HepG2 (cell line): ENCODE measurements around the gene PAPPA. TPM values are rescaled to one million over a fixed set of nuclear protein-coding genes. Genes with fewer than 3 reads are reported as not detected.

Experiments
- ATAC-seq: fragments of 200-7000 bp; cut with Tn5 transposase; 3 replicates; pipeline ENCODE4 v1.9.1; 2020; ENCODE audit warnings: mild to moderate bottlenecking, moderate library complexity
- BruUV-seq: library from RNA; stranded (reverse); fragments of 400-500 nt; replicated peaks from 2 replicates; lab custom pipeline; 2021; lab: Mats Ljungman, UMichigan
- CTCF ChIA-PET: fragments of 300-600 bp; formaldehyde crosslinking; extraction: SDS; loops from one replicate; lab custom pipeline; 2021; ENCODE audit warnings: low total read pairs, inconsistent platforms, low intra/inter-chr PET ratio; lab: Yijun Ruan, JAX
- POLR2A ChIA-PET: fragments of 350-600 bp; sonication (Branson Sonifier 250); formaldehyde crosslinking; loops from one replicate; lab custom pipeline; 2020; ENCODE audit warnings: antibody characterized with exemption, inconsistent platforms; lab: Yijun Ruan, JAX
- DNase-seq: peaks from one replicate; pipeline ENCODE4 v3.0.0-alpha.2; 2015; ENCODE audit warnings: low spot score
- FAIRE-seq: peaks from 3 replicates; lab custom pipeline; 2011; peaks lifted over from hg19 to GRCh38; lab: Jason Lieb, UNC
- H2AFZ ChIP-seq: one replicate; pipeline ENCODE4 v1.6.1; 2011; ENCODE audit warnings: low read length, inconsistent platforms
- H3K27ac ChIP-seq: fragments of 300-600 bp; 3 replicates; pipeline ENCODE4 v1.8.0; 2011; ENCODE audit warnings: mixed run types, mild to moderate bottlenecking, mixed read lengths, low read length, inconsistent platforms; ENCODE audit not compliant: insufficient read depth; ENCODE audit errors: extremely low read length
- H3K27me3 ChIP-seq, 2 experiments: fragments of 200-600 bp in 1 of 2; 2 replicates in 1 of 2; 3 replicates in 1 of 2; pipeline versions ENCODE4 v1.6.0 to v1.8.0; 2011; ENCODE audit warnings: low read length in 2 of 2, mild to moderate bottlenecking in 2 of 2, moderate library complexity in 2 of 2, inconsistent platforms in 1 of 2; ENCODE audit not compliant: insufficient read depth in 2 of 2, control insufficient read depth in 1 of 2
- H3K36me3 ChIP-seq, 2 experiments: fragments of 200-600 bp in 1 of 2; replicated peaks in 1 of 2; 2 replicates in 1 of 2; 3 replicates in 1 of 2; pipeline versions ENCODE4 v1.5.1 to v1.8.0; 2011; ENCODE audit warnings: low read length in 2 of 2, inconsistent platforms in 1 of 2; ENCODE audit not compliant: insufficient read depth in 2 of 2, control insufficient read depth in 1 of 2
- H3K4me1 ChIP-seq: 2 replicates; pipeline ENCODE4 v1.5.1; 2012; ENCODE audit warnings: low read length, inconsistent platforms; ENCODE audit not compliant: insufficient read depth
- H3K4me2 ChIP-seq: 2 replicates; pipeline ENCODE4 v1.6.0; 2011; ENCODE audit warnings: low read depth, low read length, inconsistent platforms
- H3K4me3 ChIP-seq, 3 experiments: fragments of 200-600 bp in 1 of 3; sonication (generic), shearing (Covaris generic) in 1 of 3; replicated peaks in 1 of 3; 2 replicates each; pipeline ENCODE4 v1.5.1; 2011 to 2016; ENCODE audit warnings: low read length in 3 of 3, inconsistent platforms in 2 of 3, low read depth in 2 of 3, mild to moderate bottlenecking in 2 of 3, control low read depth in 1 of 3, mixed read lengths in 1 of 3; ENCODE audit not compliant: insufficient read depth in 1 of 3
- H3K79me2 ChIP-seq: one replicate; pipeline ENCODE4 v1.6.1; 2011; ENCODE audit warnings: low read length, inconsistent platforms; ENCODE audit not compliant: insufficient read depth
- H3K9ac ChIP-seq: 2 replicates; pipeline ENCODE4 v1.6.0; 2011; ENCODE audit warnings: mild to moderate bottlenecking, low read depth, low read length, inconsistent platforms; ENCODE audit not compliant: insufficient read depth
- H3K9me3 ChIP-seq: 2 replicates; pipeline ENCODE4 v1.5.1; 2012; ENCODE audit warnings: mild to moderate bottlenecking, low read length
- H4K20me1 ChIP-seq: 2 replicates; pipeline ENCODE4 v1.6.0; 2011; ENCODE audit warnings: inconsistent platforms, mild to moderate bottlenecking, low read length, moderate library complexity; ENCODE audit not compliant: insufficient read depth
- MAF1 ChIP-seq: sonication (generic); formaldehyde crosslinking; IDR thresholded peaks from 2 replicates; pipeline ENCODE4 v1.5.0; 2020; ENCODE audit warnings: missing genetic modification reagents, borderline replicate concordance
- MAZ ChIP-seq, 2 experiments: sonication (generic) in 1 of 2; formaldehyde crosslinking in 1 of 2; IDR thresholded peaks; 2 replicates each; pipeline versions ENCODE4 v1.5.0 to v1.6.1; 2012 to 2020; ENCODE audit warnings: low read depth in 2 of 2, mild to moderate bottlenecking in 2 of 2, borderline replicate concordance in 1 of 2, improper control_type of control experiment in 1 of 2, low read length in 1 of 2, missing genetic modification reagents in 1 of 2, moderate library complexity in 1 of 2
- RXRA ChIP-seq: sonication (generic); formaldehyde crosslinking; IDR thresholded peaks from 2 replicates; pipeline ENCODE4 v1.5.1; 2020; ENCODE audit warnings: missing genetic modification reagents
- SMARCC2 ChIP-seq: fragments of 450-650 bp; IDR thresholded peaks from 2 replicates; pipeline ENCODE4 v1.6.1; 2017; ENCODE audit warnings: antibody characterized with exemption, mild to moderate bottlenecking
- SRY ChIP-seq: sonication (generic); formaldehyde crosslinking; IDR thresholded peaks from 2 replicates; pipeline ENCODE4 v1.8.0; 2022; ENCODE audit warnings: mild to moderate bottlenecking, missing genetic modification reagents
- ZNF737 ChIP-seq: sonication (generic); formaldehyde crosslinking; IDR thresholded peaks from 2 replicates; pipeline ENCODE4 v1.5.0; 2020; ENCODE audit warnings: missing genetic modification reagents, mild to moderate bottlenecking, borderline replicate concordance
- ZNF780A ChIP-seq: sonication (generic); formaldehyde crosslinking; IDR thresholded peaks from 2 replicates; pipeline ENCODE4 v1.8.0; 2022; ENCODE audit warnings: mild to moderate bottlenecking, missing genetic modification reagents, moderate library complexity
- WGBS: methylation state at CpG from one replicate; pipeline ENCODE4 v1.1.6; 2017; ENCODE audit warnings: low lambda C conversion rate; 5-methylcytosine and 5-hydroxymethylcytosine counted together
- in situ Hi-C: cut with HindIII; loops from 2 replicates; pipeline ENCODE4 v1.10.0; 2017; ENCODE audit warnings: low pct_unique_long_range_greater_than_20kb; ENCODE audit not compliant: extremely low pct_ligation_motif_present
- intact Hi-C: fragments of 100-400 bp; cut with micrococcal nuclease; formaldehyde crosslinking; loops from one replicate; pipeline ENCODE4 v1.10.0; 2022; ENCODE audit not compliant: unreplicated experiment
- polyA plus RNA-seq, 8 experiments: library from polyadenylated mRNA; depleted of rRNA in 3 of 8; stranded (reverse) in 7 of 8; unstranded in 1 of 8; fragments of >200 nt; fragmentation: Illumina TruSeq in 4 of 8; extraction: Trizol in 4 of 8; gene quantifications; 2 replicates each; pipeline versions ENCODE4 v1.2.1 to v1.2.3, GENCODE V29; 2011 to 2016; ENCODE audit warnings: low read depth in 4 of 8, missing spikeins in 1 of 8, mixed read lengths in 1 of 8; ENCODE audit not compliant: insufficient read depth in 1 of 8
- total RNA-seq, 5 experiments: library from RNA; depleted of rRNA; stranded (reverse); fragments of >200 nt; fragmentation: Illumina TruSeq; extraction: Trizol; gene quantifications; 2 replicates each; pipeline ENCODE4 v1.2.3, GENCODE V29; 2016; ENCODE audit warnings: low read depth in 1 of 5
- TF ChIP-seq, protein P1 (sequence below): IDR thresholded peaks from 2 replicates; pipeline ENCODE4 v1.6.1; 2018; ENCODE audit warnings: missing genetic modification reagents
- TF ChIP-seq, protein P2 (sequence below): sonication (generic); formaldehyde crosslinking; IDR thresholded peaks from 2 replicates; pipeline ENCODE4 v1.4.0; 2020; ENCODE audit warnings: missing genetic modification reagents; ENCODE audit errors: not compliant biosample characterization
- TF ChIP-seq, protein P3 (sequence below): IDR thresholded peaks from 2 replicates; pipeline ENCODE4 v1.6.1; 2016
- TF ChIP-seq, protein P4 (sequence below): IDR thresholded peaks from 2 replicates; pipeline ENCODE4 v1.6.1; 2018; ENCODE audit warnings: missing genetic modification reagents, mild to moderate bottlenecking, missing compliant biosample characterization

The PAPPA gene
- total and polyA plus RNA-seq, 2 of the 13 experiments (the other 11 are each of a cell fraction or from before 2014, with no cell fraction given) = 0.09 to 0.11 TPM

DNA sequence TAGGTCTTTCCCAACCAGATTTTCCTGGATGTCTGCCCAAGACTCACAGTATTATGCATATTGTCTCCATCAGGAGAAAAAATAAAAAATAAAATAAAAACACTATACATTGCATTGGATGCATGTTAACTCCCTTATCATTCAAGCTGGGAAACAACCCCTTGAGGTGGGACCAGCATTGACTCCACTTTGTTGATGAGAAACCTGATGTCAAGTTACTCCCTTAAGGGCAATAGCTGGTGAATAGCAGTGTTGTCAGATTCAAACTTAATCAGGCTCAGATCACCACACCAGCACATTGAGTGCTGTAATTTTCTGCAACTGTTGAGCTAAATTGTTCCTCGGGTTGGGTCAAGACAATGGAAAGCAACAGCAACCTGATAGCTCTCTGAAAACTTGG is 269.6 kb downstream of the PAPPA start (continued):
- TF ChIP-seq, protein P1, sequence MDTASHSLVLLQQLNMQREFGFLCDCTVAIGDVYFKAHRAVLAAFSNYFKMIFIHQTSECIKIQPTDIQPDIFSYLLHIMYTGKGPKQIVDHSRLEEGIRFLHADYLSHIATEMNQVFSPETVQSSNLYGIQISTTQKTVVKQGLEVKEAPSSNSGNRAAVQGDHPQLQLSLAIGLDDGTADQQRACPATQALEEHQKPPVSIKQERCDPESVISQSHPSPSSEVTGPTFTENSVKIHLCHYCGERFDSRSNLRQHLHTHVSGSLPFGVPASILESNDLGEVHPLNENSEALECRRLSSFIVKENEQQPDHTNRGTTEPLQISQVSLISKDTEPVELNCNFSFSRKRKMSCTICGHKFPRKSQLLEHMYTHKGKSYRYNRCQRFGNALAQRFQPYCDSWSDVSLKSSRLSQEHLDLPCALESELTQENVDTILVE = no peak

DNA sequence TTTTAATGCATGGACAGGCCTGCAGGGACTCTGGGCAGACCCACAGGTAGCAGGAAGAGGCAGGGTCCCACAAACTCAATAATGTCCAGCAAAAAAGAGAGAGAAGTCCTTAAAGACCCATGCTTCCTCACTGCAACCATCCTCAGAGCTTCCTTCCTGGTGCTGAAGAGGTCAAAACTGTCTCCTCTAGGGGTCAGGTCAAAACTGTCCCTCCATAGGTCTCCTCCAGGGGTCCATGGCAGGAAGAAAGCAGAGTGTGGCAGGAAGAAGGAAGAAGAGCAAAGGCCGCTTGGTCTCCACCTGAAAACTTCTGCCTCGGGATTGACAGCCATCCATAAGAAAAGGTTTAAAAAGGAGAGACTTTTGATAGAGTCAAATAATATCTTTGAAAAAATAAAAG is 271.7 kb downstream of the PAPPA start:
- intact Hi-C loops (no loop called here), in situ Hi-C loops (no loop called here)
- no peak for DNase-seq
- Histone ChIP-seq H3K27ac (no peak overlapping the region), H3K9ac (no peak overlapping the region), H3K4me1 (peaks cover 2% of the 10 kb centered on the region), H2AFZ (no peak overlapping the region), H3K79me2 (no peaks in the 10 kb centered on the region), H3K4me3 (no peak overlapping the region), H3K27me3 (no peaks in the 10 kb centered on the region)
- no peak for ATAC-seq
- 95% methylated on average over 2 of the region's 2 CpGs for whole genome bisulfite sequencing
- no TSS peak for BruUV-seq
- no peak for FAIRE-seq
- POLR2A ChIA-PET = no interaction called here
- TF ChIP-seq, protein P2, sequence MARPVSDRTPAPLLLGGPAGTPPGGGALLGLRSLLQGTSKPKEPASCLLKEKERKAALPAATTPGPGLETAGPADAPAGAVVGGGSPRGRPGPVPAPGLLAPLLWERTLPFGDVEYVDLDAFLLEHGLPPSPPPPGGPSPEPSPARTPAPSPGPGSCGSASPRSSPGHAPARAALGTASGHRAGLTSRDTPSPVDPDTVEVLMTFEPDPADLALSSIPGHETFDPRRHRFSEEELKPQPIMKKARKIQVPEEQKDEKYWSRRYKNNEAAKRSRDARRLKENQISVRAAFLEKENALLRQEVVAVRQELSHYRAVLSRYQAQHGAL (CRISPR knock-in tag) = no peak
- no peak for TF ChIP-seq SMARCC2
- no peak for TF ChIP-seq RXRA (CRISPR knock-in tag)
- no peak for TF ChIP-seq ZNF780A (CRISPR knock-in tag)
- TF ChIP-seq, protein P3, sequence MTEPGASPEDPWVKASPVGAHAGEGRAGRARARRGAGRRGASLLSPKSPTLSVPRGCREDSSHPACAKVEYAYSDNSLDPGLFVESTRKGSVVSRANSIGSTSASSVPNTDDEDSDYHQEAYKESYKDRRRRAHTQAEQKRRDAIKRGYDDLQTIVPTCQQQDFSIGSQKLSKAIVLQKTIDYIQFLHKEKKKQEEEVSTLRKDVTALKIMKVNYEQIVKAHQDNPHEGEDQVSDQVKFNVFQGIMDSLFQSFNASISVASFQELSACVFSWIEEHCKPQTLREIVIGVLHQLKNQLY = no peak
- TF ChIP-seq ZNF737 = no peak
- no peak for TF ChIP-seq MAF1 (CRISPR knock-in tag)
- TF ChIP-seq, protein P4, sequence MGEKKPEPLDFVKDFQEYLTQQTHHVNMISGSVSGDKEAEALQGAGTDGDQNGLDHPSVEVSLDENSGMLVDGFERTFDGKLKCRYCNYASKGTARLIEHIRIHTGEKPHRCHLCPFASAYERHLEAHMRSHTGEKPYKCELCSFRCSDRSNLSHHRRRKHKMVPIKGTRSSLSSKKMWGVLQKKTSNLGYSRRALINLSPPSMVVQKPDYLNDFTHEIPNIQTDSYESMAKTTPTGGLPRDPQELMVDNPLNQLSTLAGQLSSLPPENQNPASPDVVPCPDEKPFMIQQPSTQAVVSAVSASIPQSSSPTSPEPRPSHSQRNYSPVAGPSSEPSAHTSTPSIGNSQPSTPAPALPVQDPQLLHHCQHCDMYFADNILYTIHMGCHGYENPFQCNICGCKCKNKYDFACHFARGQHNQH (CRISPR knock-in tag) = no peak
- TF ChIP-seq SRY (CRISPR knock-in tag) = no peak
- no peak for TF ChIP-seq MAZ (IDR thresholded peaks at IDR 0.05; ENCODE audit: borderline replicate concordance, low read depth, low read length)
- TF ChIP-seq MAZ (CRISPR knock-in tag; IDR thresholded peaks at IDR 0.05; ENCODE audit: low read depth) = no peak
- TF ChIP-seq, all 625 proteins: peak for 0
- Histone ChIP-seq H3K9me3 (no peaks in the 10 kb centered on the region), H4K20me1 (no peaks in the 10 kb centered on the region), H3K4me2 (no peak overlapping the region), H3K36me3 (no peaks in the 10 kb centered on the region; a peak in 1 of 5 replicates)
- CTCF ChIA-PET = no interaction called here
